ENCODE data around the gene CPNE8.

DNA sequence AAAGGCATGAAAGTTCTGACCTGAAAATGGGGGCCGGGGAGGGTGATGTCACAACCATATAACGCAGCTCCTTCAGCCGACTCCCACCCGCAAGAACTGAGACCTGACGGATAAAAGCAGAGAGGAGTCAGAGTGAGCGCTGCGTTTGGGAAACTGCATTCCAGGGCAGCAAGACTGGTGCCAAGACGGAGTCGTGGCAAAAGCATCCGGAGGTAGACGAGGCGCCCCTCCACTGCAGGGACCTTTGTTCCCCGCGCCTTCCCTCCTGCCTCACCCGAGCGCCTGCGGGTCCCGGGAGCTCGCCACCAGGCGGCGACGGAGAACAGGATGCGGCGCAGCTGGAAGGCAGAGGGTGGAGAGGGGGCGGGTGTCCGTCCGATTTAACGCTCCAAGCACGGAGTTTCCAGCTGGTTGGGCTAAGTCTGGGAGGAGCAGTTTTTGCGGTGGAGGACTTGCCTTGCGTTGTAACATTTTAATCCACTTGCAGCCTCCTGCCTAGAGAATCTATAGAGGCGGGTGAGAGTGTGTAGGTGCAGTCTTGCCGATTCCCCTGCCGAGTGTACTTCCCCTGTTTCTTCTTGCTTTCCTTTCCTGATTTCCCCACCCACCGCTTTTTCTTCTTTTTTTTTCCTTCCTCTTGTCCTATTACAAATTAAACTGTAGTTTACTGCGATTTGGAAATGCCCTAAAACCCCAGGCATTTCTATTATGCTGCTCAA is 1.2 kb upstream of the CPNE8 start:
- TF ChIP-seq, protein P1, sequence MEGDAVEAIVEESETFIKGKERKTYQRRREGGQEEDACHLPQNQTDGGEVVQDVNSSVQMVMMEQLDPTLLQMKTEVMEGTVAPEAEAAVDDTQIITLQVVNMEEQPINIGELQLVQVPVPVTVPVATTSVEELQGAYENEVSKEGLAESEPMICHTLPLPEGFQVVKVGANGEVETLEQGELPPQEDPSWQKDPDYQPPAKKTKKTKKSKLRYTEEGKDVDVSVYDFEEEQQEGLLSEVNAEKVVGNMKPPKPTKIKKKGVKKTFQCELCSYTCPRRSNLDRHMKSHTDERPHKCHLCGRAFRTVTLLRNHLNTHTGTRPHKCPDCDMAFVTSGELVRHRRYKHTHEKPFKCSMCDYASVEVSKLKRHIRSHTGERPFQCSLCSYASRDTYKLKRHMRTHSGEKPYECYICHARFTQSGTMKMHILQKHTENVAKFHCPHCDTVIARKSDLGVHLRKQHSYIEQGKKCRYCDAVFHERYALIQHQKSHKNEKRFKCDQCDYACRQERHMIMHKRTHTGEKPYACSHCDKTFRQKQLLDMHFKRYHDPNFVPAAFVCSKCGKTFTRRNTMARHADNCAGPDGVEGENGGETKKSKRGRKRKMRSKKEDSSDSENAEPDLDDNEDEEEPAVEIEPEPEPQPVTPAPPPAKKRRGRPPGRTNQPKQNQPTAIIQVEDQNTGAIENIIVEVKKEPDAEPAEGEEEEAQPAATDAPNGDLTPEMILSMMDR (IDR thresholded peaks at IDR 0.05) = peak; percentile 83
- TF ChIP-seq, protein P2, sequence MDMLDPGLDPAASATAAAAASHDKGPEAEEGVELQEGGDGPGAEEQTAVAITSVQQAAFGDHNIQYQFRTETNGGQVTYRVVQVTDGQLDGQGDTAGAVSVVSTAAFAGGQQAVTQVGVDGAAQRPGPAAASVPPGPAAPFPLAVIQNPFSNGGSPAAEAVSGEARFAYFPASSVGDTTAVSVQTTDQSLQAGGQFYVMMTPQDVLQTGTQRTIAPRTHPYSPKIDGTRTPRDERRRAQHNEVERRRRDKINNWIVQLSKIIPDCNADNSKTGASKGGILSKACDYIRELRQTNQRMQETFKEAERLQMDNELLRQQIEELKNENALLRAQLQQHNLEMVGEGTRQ (IDR thresholded peaks at IDR 0.05) = no peak
- TF ChIP-seq, protein P3, sequence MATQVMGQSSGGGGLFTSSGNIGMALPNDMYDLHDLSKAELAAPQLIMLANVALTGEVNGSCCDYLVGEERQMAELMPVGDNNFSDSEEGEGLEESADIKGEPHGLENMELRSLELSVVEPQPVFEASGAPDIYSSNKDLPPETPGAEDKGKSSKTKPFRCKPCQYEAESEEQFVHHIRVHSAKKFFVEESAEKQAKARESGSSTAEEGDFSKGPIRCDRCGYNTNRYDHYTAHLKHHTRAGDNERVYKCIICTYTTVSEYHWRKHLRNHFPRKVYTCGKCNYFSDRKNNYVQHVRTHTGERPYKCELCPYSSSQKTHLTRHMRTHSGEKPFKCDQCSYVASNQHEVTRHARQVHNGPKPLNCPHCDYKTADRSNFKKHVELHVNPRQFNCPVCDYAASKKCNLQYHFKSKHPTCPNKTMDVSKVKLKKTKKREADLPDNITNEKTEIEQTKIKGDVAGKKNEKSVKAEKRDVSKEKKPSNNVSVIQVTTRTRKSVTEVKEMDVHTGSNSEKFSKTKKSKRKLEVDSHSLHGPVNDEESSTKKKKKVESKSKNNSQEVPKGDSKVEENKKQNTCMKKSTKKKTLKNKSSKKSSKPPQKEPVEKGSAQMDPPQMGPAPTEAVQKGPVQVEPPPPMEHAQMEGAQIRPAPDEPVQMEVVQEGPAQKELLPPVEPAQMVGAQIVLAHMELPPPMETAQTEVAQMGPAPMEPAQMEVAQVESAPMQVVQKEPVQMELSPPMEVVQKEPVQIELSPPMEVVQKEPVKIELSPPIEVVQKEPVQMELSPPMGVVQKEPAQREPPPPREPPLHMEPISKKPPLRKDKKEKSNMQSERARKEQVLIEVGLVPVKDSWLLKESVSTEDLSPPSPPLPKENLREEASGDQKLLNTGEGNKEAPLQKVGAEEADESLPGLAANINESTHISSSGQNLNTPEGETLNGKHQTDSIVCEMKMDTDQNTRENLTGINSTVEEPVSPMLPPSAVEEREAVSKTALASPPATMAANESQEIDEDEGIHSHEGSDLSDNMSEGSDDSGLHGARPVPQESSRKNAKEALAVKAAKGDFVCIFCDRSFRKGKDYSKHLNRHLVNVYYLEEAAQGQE (IDR thresholded peaks at IDR 0.05) = no peak
- no peak for TF ChIP-seq KDM5A (IDR thresholded peaks at IDR 0.05)
- TF ChIP-seq, protein P4, sequence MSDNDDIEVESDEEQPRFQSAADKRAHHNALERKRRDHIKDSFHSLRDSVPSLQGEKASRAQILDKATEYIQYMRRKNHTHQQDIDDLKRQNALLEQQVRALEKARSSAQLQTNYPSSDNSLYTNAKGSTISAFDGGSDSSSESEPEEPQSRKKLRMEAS (IDR thresholded peaks at IDR 0.05) = peak; percentile 81
- TF ChIP-seq, protein P5, sequence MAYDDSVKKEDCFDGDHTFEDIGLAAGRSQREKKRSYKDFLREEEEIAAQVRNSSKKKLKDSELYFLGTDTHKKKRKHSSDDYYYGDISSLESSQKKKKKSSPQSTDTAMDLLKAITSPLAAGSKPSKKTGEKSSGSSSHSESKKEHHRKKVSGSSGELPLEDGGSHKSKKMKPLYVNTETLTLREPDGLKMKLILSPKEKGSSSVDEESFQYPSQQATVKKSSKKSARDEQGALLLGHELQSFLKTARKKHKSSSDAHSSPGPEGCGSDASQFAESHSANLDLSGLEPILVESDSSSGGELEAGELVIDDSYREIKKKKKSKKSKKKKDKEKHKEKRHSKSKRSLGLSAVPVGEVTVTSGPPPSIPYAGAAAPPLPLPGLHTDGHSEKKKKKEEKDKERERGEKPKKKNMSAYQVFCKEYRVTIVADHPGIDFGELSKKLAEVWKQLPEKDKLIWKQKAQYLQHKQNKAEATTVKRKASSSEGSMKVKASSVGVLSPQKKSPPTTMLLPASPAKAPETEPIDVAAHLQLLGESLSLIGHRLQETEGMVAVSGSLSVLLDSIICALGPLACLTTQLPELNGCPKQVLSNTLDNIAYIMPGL (CRISPR knock-in tag; IDR thresholded peaks at IDR 0.05; ENCODE audit: borderline replicate concordance) = no peak
